Measurements from ENCODE around the gene TSPAN32.
"Not testable (repeated sequence)": the region's sequence is repeated elsewhere in the genome, so short reads cannot be mapped to it uniquely, and the experiment has no call there.

Gene TSPAN32

DNA sequence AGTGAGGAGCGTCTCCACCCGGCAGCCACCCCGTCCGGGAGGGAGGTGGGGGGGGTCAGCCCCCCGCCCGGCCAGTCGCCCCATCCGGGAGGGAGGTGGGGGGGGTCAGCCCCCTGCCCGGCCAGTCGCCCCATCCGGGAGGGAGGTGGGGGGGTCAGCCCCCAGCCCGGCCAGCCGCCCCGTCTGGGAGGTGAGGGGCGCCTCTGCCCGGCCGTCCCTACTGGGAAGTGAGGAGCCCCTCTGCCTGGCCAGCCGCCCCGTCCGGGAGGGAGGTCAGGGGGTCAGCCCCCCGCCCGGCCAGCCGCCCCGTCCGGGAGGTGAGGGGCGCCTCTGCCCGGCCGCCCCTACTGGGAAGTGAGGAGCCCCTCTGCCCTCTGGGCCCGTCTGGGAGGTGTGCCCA lies 30.8 kb downstream of the TSPAN32 start:
- not testable (repeated sequence) for DNase-seq (ENCODE audit: low read depth in 2 of 2, low spot score in 1 of 2)

DNA sequence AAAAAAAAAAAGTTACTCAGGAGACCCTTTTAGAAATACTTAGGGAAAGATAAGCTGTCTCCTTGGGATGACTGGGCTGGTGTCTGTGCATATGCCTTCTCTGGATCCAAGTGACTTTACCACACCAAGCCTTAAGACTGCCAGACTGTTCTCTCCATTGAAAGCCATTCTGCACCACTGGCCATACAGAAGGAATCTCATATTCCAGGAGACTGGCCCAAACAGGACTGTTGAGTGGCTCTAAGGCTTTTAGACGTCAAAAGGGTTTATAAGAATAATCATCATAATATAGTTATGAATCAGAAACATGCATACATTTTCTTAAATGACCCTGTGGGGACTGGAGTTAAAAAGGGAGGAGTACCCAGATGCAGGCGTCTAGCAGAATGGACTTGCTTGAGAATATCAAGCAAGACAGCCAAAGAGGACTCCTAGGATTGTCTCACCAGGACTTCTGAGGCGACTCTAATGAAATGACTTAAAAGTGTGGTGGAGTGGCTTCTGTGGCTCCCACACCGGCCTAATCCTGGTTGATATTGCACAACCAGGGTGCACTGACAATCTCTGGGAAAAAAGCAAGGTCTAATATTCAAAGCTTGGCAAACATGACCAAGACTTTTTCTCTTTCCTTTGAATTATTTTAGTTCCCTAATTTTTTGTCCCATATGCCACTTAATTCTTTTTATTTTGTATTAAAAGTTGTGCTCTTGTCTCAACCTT lies 31.8 kb downstream of the TSPAN32 start:
- not testable (repeated sequence) for DNase-seq (ENCODE audit: low read depth in 2 of 2, low spot score in 1 of 2)

DNA sequence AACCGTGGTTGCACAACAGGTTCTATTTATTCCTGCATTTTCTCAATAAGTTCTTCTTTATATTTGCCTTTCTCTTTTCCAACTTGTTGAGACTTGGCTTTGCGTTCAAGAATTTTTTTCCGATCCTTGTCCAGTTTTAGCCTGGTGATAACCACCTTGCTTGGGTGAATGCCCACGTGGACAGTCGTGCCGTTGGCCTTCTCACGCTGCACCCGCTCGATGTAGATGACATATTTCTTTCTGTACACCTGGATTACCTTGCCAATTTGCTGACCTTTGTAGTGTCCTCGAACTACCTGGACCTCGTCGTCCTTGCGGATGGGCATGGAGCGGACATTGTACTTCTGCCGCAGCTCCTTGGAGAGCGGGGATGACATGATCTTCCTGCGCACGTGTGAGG lies 33.5 kb downstream of the TSPAN32 start:
- not testable (repeated sequence) for DNase-seq (ENCODE audit: low read depth in 2 of 2, low spot score in 1 of 2)

DNA sequence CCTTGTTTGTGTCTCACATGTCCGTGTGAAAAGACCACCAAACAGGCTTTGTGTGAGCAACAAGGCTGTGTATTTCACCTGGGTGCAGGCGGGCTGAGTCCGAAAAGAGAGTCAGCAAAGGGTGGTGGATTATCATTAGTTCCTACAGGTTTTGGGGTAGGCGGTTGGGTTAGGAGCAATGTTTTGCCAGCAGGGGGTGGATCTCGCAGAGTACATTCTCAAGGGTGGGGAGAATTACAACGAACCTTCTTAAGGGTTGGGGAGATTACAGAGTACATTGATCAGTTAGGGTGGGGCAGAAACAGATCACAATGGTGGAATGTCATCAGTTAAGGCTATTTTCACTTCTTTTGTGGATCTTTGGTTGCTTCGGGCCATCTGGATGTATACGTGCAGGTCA lies 36.9 kb downstream of the TSPAN32 start:
- DNase-seq (ENCODE audit: low read depth in 2 of 2, low spot score in 1 of 2), result not testable (repeated sequence)

DNA sequence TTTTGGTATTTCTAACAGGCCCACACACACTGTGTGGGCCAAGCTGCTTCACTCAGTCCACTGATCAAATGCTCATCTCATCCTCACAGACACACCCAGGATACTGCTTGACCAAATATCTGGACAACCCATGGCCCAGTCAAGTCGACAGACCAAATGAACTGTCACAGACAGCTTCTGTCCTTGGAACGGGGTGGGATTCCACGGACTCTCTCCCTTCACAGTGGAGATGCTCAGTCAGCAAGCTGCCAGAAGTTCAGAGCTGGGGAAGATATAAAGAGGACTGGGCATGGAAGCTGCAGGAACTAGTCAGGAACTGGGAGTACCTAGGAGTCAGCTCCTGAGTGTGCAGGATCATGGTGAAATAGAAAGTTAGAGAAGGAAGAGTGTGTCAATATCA lies 40.7 kb downstream of the TSPAN32 start:
- no peak for DNase-seq (ENCODE audit: low read depth in 2 of 2, low spot score in 1 of 2)

DNA sequence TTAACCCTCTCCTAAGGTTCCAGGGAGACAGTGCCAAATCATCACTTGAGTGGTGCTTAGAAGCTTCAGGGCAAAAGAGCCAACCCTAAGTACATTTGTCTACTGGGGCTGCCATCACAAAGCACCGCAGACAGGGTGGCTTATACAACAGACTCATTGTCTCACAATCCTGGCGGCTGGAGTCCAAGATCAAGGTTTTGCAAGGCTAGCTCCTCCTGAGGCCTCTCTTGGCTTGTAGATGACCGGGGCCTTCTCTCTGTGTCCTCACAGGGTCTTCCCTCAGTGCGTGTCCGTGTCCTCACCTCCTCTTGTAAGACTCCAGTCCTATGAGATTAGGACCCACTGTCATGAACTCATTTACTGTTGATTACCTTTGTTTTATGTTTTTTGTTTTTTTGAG lies 41.2 kb downstream of the TSPAN32 start:
- no peak for DNase-seq (ENCODE audit: low read depth in 2 of 2, low spot score in 1 of 2)

DNA sequence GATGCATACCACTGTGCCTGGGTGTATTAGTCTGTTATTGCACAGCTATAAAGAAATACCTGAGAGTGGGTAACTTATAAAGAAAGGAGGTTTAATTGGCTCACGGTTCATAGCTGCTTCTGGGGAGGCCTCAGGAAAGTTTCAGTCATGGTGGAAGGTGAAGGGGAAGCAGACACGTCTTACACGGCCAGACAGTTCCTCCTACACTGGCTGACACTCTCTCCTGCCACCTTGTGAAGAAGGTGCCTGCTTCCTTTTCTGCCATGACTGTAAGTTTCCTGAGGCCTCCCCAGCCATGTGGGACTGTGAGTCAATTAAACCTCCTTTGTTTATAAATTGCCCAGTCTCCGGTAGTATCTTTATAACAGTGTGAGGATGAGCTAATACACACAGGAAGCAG lies 41.7 kb downstream of the TSPAN32 start:
- no peak for DNase-seq (ENCODE audit: low read depth in 2 of 2, low spot score in 1 of 2)

DNA sequence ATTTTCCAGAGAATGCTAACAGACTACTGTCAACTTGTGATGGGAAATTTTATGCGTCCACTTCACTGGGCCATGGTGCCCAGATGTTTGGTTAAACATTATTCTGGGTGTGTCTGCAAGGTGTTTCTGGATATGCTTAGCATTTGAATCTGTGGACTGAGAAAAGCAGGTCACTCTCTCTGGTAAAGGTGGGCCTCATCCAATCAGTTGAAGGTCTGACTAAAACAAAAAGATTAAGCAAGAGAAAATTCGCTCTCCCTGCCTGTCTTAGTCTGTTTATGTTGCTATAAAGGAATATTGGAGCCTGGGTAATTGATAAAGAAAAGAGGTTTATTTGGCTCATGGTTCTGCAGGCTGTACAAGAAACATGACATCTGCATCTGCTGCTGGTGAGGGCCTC lies 43.2 kb downstream of the TSPAN32 start:
- no peak for DNase-seq (ENCODE audit: low read depth in 2 of 2, low spot score in 1 of 2)

DNA sequence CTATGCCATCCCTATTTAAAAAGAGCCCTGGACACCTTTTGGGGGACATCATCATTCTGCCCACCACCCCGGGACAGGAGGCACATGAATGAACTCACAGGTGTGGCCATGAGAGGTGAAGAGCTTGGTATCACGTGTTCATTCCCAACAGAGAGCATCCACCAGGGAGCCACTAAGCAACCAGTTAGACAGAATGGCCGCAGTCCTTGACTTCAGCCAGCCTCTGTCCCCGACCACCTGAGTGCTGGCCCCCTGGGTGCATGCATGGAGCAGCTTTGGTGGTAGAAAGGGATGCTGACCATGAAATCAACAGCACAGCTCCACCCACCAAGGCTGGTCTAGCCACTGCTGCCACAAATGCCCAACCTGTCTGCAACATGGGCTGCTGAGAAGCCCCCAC lies 44.2 kb downstream of the TSPAN32 start:
- no peak for DNase-seq (ENCODE audit: low read depth in 2 of 2, low spot score in 1 of 2)

DNA sequence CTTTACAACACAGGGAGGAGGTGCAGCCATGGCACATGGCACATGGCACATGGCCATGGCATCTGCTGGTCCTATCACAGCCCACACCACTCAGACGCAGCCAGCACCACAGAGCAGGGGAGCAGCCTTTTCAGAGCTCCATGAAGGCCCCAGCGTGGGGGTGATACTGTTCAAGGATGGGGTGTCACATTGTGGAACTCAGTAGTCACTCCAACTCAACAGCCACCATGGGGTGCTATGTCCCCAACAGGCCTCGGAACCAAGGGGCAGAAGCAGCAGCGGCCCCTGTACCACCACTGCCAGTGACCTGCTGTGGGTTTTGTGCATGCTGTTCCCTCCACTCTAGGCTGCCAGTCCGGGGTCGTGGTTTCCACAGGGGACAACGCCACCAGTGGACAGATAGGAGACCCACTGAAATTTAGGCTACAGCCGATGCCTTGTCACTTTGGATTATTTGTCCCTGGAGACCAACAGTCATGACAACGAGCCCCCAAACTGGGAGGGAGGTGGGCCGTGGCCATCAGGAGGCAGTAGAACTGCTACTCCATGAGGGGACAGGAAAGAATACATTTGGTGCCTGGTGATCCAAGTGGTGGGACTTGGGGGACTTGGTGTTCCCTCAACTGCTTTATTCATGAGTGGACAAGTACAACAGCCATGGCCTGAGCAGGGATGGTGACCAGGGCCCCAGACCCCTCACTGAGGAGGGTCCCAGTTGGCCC lies 44.9 kb downstream of the TSPAN32 start:
- no peak for DNase-seq (ENCODE audit: low read depth in 2 of 2, low spot score in 1 of 2)

DNA sequence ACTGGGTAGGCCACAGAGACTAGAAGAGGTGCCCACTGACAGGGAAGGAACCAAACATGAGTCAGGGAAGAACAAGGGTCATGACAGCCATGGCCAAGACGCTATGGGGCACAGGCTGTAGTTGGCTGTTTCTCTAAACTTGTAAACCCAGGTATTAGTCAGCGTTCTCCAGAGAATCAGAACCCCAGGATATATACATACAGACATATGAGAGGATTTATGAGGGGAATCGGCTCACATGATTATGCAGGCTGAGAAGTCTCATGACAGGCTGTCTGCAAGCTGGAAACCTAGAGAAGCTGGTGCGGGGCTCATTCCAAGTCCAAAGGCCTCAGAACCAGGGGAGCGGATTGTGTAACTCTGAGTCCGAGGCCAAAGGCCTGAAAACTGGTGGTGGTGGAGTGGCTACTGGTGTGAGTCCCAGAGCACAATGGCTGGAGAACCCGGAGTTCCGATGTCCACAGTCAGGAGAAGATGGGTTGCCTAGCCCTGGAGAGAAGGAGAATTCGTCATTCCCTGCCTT lies 45.6 kb downstream of the TSPAN32 start:
- no peak for DNase-seq (ENCODE audit: low read depth in 2 of 2, low spot score in 1 of 2)

DNA sequence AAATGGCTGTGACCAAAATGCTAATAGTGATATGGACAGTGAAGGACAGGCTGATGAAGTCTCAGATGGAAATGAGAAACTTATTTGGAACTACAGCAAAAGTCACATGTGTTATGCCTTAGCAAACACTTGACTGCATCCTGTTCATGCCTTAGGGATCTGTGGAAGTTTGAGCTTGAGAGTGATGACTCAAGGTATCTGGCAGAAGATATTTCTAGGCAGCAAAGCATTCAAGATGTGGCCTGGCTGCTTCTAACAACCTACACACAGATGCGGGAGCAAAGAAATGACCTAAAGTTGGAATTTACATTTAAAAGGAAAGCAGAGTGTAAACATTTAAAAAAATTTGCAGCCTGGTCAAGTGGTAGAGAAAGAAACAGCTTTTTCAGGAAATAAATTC lies 47.2 kb downstream of the TSPAN32 start:
- DNase-seq (ENCODE audit: low read depth in 2 of 2, low spot score in 1 of 2), result no peak

DNA sequence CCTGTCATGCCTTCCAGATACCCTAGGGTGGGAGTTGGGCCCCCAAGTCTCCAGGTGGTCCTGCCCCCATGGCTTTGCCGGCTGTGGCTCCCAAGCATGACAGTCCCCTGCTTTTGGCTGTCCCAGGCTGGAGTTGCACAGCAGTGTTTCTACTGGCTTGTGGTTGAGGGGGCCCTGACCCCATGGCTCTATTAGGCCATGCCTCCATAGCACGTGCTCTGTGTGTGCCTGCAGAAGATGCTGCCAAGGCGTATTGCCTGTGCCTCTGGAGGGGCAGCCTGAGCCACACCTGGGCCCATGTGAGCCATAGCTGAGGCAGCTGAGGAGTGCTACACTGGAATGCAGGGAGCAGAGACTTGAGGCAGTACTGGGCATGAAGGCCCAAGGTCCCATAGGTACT lies 49.9 kb downstream of the TSPAN32 start:
- no peak for DNase-seq (ENCODE audit: low read depth in 2 of 2, low spot score in 1 of 2)

DNA sequence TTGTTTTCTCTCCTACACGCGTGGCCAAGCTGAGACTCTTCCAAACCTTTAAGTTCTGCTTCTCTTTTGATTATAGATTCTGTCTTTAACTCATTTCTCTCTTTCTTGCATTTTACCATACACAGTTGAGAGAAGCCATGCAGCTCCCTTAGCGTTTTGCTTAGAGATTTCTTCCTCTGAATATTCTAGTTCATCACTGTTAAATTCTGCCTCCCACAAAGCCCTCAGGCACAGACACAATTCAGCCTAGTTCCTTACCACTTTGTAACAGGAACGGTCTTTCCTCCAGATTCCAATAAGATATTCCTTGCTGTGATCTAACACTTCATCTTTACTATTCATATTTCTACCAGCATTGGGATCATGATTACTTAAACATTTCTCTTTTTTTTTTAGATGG lies 50.6 kb downstream of the TSPAN32 start:
- no peak for DNase-seq (ENCODE audit: low read depth in 2 of 2, low spot score in 1 of 2)

DNA sequence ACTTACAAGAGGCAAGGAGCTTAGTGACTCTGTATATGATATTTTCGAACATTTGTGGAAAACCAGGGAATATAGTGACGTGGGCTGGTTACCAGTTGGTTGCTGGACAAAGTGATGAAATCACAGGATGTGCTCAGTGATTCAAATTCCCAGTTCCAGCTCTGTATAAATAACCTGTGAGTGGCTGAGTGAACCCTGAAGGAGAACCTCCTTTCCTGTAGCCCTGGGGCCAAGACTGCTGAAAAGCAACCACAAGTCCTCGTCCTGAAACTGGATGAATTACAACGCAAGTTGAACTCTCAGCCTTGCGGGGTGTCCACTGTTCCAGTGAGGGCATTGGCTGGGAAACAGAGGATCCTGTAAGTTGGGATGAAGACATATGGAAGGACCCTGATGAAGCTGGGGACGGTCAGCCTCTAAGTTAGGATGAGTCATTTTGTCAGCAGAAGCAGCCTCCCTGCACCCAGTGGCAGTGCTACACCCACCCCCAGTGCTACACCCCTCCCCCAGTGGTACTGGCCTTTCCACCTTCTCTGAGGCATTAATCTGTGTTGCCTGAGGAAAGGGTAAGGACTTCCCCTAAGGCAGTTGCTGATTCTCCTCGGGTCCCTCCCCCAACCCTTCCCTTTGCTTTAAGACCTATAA lies 53.3 kb downstream of the TSPAN32 start:
- DNase-seq (ENCODE audit: low read depth in 2 of 2, low spot score in 1 of 2), result no peak

DNA sequence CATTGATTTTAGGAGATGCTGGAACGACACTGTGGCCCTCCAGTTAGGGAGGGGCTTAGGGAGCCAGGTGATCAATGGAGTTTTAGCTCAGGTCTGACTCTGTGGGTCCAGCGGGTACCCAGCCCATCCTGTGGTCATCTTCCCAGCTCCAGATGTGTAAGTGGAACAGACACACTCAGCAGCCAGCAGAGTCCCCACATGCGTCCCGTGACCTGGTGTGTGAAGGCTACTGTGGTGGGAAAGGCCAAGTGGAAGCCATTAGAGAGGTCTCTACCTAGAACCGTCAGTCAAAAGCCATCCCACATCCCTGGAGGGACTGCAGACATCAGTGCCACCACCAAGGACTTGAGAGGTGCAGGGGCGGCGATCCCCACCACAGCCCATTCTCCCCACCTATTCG lies 55.4 kb downstream of the TSPAN32 start:
- no peak for DNase-seq (ENCODE audit: low read depth in 2 of 2, low spot score in 1 of 2)

DNA sequence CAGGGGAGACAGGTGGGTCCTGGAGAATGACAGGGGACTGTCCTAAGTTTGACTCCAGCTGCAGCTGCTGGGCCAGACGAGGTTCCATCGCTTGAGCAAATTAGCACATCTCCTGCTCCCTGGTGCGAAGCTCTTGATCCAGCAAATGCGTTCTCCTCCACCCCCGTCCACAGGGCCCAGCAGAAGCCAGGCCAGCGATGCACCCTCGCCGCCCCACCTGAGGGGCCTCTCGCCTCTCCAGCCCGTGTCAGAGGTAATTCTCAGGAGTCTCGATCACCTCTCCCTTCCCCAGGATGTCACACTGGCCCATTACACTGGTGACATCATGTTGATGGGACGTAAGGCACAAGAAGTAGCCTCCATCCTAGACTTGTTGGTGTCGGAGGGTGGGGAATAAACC lies 55.8 kb downstream of the TSPAN32 start:
- DNase-seq (ENCODE audit: low read depth in 2 of 2, low spot score in 1 of 2), result not testable (repeated sequence)

DNA sequence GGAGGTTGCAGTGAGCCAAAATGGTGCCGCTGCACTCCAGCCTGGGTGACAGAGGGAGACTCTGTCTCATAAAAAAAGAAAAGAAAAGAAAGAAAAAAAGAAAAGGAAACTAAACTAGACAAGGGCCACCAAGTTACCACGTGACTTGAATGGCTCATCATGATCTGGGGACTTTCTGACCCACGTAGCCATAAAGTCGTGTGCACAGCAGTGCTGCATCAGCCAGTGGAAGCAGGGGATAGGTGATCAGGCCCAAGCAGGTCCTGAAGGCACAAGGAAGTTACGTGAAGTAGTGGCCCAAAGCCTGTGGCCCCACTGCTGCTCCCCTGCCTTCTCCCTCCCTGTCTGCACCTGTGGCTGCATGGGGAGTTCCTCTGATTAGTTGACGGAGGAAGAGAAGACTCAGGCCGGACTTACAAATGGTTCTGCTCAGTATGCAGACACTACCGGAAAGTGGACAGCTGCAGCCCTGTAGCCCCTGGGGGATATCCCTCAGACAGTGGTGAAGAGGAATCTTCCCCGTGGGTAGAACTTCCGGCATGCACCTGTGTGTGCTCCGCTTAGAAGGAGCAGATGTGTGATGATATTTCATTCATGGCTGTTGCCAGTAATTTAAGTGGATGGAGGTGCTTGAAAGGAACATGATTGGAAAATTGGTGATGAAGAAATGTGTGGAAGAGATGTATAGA lies 57.1 kb downstream of the TSPAN32 start:
- no peak for DNase-seq (ENCODE audit: low read depth in 2 of 2, low spot score in 1 of 2)

DNA sequence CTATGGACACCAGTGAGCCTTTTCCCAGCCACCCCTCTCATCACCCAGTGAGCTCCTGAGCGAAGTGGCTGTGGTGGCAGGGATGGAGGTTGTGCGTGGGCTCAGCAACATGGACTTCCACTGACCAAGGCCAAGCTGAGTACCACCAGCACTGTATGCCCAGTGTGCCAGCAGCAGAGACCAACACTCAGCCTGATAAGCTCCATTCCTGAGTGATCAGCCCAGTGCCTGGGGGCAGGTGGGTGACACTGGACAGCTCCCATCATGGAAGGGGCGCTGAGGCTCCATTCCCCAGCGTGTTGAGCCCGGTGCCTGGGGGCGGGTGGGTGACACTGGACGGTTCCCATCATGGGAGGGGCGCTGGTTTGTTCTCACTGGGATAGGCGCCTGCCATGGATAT lies 57.7 kb downstream of the TSPAN32 start:
- no peak for DNase-seq (ENCODE audit: low read depth in 2 of 2, low spot score in 1 of 2)

DNA sequence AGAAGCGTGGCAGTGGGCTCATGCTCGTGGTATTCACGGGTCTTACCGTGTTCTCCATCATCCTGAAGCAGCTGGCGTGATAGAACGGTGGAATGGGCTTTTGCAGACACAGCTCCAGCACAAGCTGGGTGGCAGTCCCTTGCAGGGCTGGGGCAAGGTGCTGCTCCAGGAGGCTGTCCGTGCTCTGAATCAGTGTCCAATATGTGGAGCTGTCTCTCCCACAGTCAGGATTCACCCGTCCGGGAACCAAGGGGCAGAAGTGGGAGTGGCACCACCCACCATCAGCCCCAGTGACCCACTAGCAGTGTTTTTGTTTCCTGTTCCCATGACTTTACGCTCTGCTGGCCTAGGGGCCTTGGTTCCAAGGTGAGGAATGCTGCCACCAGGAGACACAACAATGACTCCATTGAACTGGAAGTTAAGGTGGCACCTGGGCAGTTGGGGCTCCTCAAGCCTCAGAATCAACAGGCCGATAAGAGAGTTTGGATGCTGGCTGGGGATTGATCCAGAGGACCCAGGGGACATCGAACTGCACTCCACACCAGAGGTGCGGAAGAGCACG lies 58.3 kb downstream of the TSPAN32 start:
- DNase-seq (ENCODE audit: low read depth in 2 of 2, low spot score in 1 of 2), result no peak

DNA sequence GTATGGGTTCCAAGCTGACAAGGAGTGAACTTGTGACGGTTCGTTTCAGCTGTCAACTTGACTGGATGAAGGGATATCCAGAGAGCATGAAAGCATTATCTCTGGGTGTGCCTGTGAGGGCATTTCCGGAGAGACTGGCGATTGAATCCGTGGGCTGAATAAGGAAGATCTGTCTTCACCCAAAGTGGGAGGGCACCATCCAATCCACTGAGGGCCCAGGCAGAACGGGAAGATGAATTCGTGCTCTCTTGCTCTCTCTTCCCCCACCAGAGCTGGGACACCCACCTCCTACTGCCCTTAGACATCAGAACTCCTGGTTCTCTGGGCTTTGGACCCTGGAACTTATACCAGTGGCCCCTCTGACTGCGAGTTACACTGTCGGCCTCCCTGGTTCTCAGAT lies 59.8 kb downstream of the TSPAN32 start:
- no peak for DNase-seq (ENCODE audit: low read depth in 2 of 2, low spot score in 1 of 2)

All from stimulated activated CD8-positive, alpha-beta memory T cell treated with anti-CD3 and anti-CD28 coated beads, Interleukin-4, amount 100 ng/mL, for 4 hours (primary cell).